Immature natural killer cell (primary cell): Measurements from ENCODE around the gene ARL8A. TPM values are rescaled to one million over a fixed set of nuclear protein-coding genes. Genes with fewer than 3 reads are reported as not detected.
A peak's percentile ranks its signal among the peaks of the same experiment; 100 is the strongest.
"Not testable (repeated sequence)": the region's sequence is repeated elsewhere in the genome, so short reads cannot be mapped to it uniquely, and the experiment has no call there.

Experiments
- DNase-seq, 3 donors: peaks; one replicate each; pipeline ENCODE4 v3.0.0; 2022; ENCODE audit warnings: mixed read lengths in 1 of 3
- H3K27ac Mint-ChIP-seq, 6 donors: one replicate each; pipeline ENCODE4 v1.8.0; 2020; ENCODE audit warnings: mixed read lengths in 6 of 6, mild to moderate bottlenecking in 5 of 6, inconsistent platforms in 4 of 6, moderate library complexity in 3 of 6
- H3K27me3 Mint-ChIP-seq, 3 donors: one replicate each; pipeline ENCODE4 v1.8.0; 2020 to 2021; ENCODE audit warnings: low read depth in 3 of 3, mild to moderate bottlenecking in 3 of 3, mixed read lengths in 3 of 3, moderate library complexity in 3 of 3, inconsistent platforms in 1 of 3
- H3K36me3 Mint-ChIP-seq, 3 donors: one replicate each; pipeline ENCODE4 v1.8.0; 2020; ENCODE audit warnings: mixed read lengths in 3 of 3, inconsistent platforms in 2 of 3, mild to moderate bottlenecking in 2 of 3
- H3K4me1 Mint-ChIP-seq, 2 donors: one replicate each; pipeline ENCODE4 v1.8.0; 2020; ENCODE audit warnings: inconsistent platforms in 2 of 2, mild to moderate bottlenecking in 2 of 2, mixed read lengths in 2 of 2, moderate library complexity in 1 of 2
- H3K4me3 Mint-ChIP-seq, 5 donors: one replicate each; pipeline ENCODE4 v1.8.0; 2020; ENCODE audit warnings: mild to moderate bottlenecking in 5 of 5, mixed read lengths in 5 of 5, inconsistent platforms in 3 of 5, moderate library complexity in 3 of 5
- H3K9me3 Mint-ChIP-seq, 6 donors: one replicate each; pipeline ENCODE4 v1.8.0; 2020; ENCODE audit warnings: mild to moderate bottlenecking in 6 of 6, mixed read lengths in 6 of 6, inconsistent platforms in 4 of 6, moderate library complexity in 3 of 6
- polyA plus RNA-seq, 3 donors: library from polyadenylated mRNA; unstranded; fragments of 300-500 nt; fragmentation: Illumina TruSeq; gene quantifications; one replicate each; pipeline ENCODE4 v1.2.3, GENCODE V29; 2021

ARL8A gene
- 10 to 100 TPM in 2 of 3 donors, 1 to 10 TPM in 1; 9.7 to 15.0 (median 11.0) TPM for polyA plus RNA-seq

DNA sequence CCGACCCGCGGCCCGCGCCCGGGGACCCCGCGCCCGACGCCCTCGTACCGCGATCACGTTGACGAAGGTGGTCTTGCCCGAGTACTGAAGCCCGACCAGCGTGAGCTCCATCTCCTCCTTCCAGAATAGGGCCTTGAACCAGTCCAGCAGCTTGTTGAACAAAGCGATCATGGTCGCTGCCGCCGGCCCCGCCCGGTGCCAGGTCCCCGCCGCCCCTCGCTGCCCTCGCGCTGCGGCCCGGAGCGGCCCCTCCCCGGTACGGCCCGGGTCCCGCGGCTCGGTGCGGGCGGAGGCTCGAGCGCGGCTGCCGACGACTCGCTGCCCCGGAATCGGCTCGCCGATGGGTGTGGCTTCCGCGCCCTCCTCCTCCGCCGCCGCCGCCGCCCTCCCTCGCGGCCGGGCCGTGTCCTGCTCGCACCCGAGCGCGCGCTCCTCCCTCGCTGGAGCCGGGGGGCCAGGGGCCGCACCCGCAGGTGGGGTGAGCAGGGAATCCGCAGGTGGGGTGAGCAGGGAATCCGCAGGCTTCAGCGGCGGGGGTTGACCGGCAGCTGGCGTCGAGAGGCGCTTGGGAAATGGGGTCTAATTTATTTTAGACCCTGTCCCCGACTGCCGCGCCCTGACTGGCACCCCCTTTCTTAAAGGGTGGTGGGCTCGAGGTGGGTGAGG lies at the start of gene ARL8A:
TSS of gene ARL8A (minus strand) at position 336 of the 666 bp plus-strand sequence. CDS start at position 171, 165 bp downstream.
- Mint-ChIP-seq H3K27me3 (peaks cover 3 to 6% (median 6%) of the 10 kb centered on the region in 3 donors), H3K4me1 (peaks cover 39 to 51% of the 10 kb centered on the region in 2 donors), H3K36me3 (peaks cover 3 to 11% (median 10%) of the 10 kb centered on the region in 3 donors), H3K27ac (peak within 1 kb of the TSS; percentile 91 to 98 (median 96)), H3K9me3 (no peaks in the 10 kb centered on the region), H3K4me3 (peak within 1 kb of the TSS; percentile 90 to 98 (median 96))
- peak; percentile 67 to 70 (median 68) for DNase-seq

DNA sequence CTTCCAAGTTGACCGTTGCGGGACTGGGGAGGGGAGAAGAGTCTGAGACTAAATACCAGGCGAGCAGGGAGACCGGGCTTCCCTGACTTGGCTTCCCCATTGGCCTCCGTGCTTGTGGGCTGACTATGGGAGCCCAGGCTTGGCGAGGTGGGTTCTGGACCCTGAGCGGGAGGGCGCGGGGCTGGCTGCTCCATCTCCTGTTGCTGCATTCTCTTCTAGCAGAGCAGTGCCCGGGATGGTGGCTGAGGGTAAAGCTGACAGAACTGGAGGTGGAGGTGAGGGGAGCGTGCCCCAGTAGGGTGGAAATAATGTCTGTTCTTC lies 49.8 kb upstream of the ARL8A start:
- peaks cover 0 to 5% (median 3%) of the 10 kb centered on the region in 3 donors for H3K36me3 Mint-ChIP-seq
- H3K27ac Mint-ChIP-seq = peak overlapping the region in 4 of 6 donors; percentile 35 to 96 (median 68)
- H3K27me3 Mint-ChIP-seq = peaks cover 8 to 19% (median 18%) of the 10 kb centered on the region in 3 donors
- peak overlapping the region; percentile 60 to 82 (median 76) for H3K4me3 Mint-ChIP-seq
- peaks cover 0 to 1% (median 0%) of the 10 kb centered on the region in 6 donors for H3K9me3 Mint-ChIP-seq
- no peak for DNase-seq
- peaks cover 6 to 57% of the 10 kb centered on the region in 2 donors for H3K4me1 Mint-ChIP-seq

DNA sequence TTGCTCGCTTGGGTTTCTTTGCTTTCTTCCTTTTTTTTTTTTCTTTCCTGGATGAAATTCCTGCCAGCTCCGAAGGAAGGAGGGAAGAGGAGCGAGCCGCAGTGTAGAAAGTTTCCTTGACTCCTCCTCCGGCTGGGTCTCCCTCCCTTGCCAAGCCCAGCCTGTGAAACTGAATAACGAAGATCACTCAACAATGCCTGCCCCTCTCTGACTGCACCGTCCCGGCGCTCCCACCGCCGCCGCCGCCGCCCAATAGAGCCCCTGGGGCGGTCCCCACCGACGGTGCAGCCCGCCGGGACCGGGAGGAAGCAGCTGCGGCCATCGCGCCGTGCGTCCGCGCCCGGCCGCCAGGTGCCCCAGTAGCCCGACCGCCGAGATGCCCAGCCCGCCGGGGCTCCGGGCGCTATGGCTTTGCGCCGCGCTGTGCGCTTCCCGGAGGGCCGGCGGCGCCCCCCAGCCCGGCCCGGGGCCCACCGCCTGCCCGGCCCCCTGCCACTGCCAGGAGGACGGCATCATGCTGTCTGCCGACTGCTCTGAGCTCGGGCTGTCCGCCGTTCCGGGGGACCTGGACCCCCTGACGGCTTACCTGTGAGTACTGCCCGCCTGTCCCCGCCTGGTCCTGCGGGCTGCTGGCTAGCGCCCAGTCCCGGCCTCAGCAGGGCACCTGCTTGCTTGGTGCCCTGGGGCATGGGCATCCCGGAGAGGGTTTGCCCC lies 49.2 kb upstream of the ARL8A start, which contains the start of gene LGR6:
TSS of gene LGR6 (plus strand) at position 186 of the 714 bp plus-strand sequence. CDS start at position 377, 191 bp downstream.
- Mint-ChIP-seq H3K36me3 (peaks cover 0 to 5% (median 3%) of the 10 kb centered on the region in 3 donors), H3K4me1 (peaks cover 6 to 52% of the 10 kb centered on the region in 2 donors), H3K4me3 (peak within 1 kb of the TSS; percentile 71 to 97 (median 84)), H3K27ac (peak within 1 kb of the TSS in 5 of 6 donors; percentile 35 to 97 (median 77)), H3K9me3 (peaks cover 0 to 1% (median 0%) of the 10 kb centered on the region in 6 donors), H3K27me3 (peaks cover 8 to 19% (median 18%) of the 10 kb centered on the region in 3 donors)
- peak in 2 of 3 donors; percentile 36 to 43 for DNase-seq

DNA sequence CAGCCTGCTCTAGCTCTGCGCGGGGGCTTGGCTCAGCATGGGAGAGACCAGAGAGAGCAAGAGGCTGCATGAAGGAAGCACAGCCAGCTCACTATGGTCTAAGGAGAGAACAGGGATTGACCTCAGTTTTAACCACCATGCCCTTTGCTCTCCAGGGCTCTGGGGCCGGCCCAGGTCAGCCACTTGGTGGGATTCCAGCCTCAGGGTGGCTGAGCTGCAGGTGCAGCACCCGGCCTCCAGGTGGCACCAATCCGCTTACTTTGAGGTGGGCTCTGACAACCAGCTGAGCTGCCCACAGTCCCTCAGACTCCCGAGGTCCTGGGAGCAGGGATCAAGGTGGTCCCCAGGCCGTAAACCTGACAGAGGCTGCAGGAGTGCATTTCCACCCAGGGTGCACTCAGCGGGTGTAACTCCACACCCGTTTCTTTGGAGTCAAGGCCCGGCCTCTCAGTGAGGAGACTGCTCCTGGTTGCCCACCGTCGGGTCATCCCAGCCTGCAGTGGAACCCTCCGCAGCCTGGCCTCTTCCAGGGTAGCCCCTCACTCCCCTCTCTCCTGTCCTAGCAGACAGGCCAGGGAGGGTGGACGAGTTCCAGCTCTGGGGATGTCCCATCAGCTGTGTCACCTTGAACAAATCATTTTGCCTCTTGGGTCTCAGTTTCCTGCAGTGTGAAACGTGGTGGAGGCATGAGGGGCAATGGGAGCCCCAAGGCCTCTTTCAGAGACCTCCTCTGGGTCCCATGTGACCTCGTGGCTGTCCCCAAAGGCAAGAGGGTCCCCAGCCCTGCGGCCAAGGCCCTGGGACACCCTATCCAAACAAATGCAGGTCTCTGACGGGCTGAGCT lies 48.5 kb upstream of the ARL8A start:
- Mint-ChIP-seq H3K9me3 (peaks cover 0 to 1% (median 0%) of the 10 kb centered on the region in 6 donors), H3K27me3 (peaks cover 7 to 16% (median 15%) of the 10 kb centered on the region in 3 donors), H3K36me3 (peaks cover 0 to 5% (median 3%) of the 10 kb centered on the region in 3 donors), H3K27ac (peak overlapping the region in 2 of 6 donors; percentile 89 to 91), H3K4me3 (peak overlapping the region; percentile 71 to 97 (median 84)), H3K4me1 (peaks cover 6 to 44% of the 10 kb centered on the region in 2 donors)
- DNase-seq = peak; percentile 59 to 70 (median 63)

DNA sequence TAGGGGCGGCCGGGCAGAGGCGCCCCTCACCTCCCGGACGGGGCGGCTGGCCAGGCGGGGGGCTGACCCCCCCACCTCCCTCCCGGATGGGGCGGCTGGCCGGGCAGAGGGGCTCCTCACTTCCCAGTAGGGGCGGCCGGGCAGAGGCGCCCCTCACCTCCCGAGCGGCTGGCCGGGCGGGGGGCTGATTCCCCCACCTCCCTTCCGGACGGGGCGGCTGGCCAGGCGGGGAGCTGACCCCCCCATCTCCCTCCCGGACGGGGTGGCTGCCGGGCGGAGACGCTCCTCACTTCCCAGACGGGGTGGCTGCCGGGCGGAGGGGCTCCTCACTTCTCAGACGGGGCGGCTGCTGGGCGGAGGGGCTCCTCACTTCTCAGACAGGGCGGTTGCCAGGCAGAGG lies 46.9 kb upstream of the ARL8A start:
- peaks cover 6 to 30% of the 10 kb centered on the region in 2 donors for H3K4me1 Mint-ChIP-seq
- not testable (repeated sequence) for H3K36me3 Mint-ChIP-seq, H3K4me3 Mint-ChIP-seq, H3K27me3 Mint-ChIP-seq, DNase-seq, H3K27ac Mint-ChIP-seq, H3K9me3 Mint-ChIP-seq

DNA sequence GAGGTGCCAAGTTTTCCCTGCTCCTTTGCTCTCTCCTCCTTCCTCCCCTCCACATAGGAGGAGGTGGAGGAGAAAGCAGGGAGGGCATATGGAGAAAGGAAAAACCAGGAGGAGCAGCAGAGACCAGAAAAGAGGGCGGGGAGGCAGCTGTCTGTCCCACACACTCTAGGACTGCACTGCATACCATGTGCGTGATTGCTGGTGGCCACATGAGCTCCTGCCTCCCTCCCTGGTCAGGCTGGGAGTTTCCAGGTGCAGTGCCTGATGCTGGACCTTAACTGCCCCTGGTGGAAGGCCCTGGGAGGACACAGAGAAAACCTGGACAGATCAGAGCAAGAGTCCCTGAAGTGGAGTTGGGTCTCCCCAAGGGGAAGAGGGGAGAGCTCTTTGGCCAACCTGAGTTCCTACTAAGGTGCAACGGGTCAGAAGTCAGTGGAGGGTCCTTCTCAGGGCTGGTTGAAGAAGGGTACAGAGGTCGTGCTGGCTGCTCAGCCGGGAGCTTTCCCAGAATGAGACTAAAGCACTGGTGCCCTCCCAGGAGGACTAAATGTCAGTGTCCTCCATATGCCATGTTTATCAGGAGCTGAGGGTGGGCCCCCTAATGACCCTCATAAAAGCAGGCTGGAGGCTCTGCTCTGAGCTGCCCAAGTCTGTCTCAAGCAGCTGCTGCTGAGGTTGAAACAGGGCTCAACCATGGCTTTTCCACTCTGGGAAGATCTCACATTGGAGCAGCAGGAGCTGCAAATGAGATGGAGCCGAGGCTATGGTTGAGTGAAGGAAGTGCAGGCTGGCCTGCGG lies 45.6 kb upstream of the ARL8A start:
- Mint-ChIP-seq H3K27ac (peak overlapping the region in 1 of 6 donors; percentile 11), H3K4me3 (no peak overlapping the region), H3K27me3 (peaks cover 4 to 7% (median 6%) of the 10 kb centered on the region in 3 donors), H3K4me1 (peaks cover 6 to 17% of the 10 kb centered on the region in 2 donors), H3K36me3 (peaks cover 0 to under 1% (median 0%) of the 10 kb centered on the region in 3 donors), H3K9me3 (no peaks in the 10 kb centered on the region)
- DNase-seq = no peak

DNA sequence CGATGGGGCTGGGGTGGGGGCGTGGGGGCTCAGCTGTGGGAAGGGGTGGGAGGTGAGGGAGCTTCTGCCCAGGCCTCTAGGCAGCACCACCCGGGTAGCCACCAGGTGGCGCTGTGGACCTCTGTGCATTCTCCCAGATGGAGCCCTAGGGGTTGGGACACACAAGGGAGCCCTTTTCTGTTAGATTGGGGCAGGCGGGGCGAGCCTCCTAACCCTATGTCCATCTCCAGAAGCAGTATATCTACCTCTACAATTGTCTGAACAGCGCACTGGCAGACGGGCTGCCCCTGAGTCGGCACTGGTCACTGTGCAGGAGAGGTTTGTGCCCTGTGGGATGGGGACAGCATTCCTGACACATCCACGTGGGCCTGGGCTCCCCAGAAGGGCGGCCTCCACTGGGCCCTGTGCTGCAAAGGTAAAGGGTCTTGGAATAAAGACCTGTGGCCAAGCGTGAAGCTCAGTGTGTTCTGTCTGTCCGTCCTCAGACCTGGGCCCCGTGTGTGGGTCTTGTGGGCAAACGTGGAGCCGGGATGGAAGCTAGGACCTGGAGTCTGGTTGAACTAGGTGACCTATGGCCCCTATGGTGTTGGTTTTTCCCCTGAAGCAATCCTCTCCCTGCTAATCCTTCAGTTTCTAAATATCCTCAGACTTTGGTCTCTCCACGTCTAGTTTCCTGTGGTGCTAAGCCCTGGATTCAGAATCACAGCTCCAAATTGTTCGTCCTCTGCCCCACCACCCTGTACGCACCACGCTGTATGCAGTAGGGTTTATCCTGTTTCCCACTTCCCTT lies 44.7 kb upstream of the ARL8A start:
- Mint-ChIP-seq H3K27me3 (peaks cover 4 to 7% (median 6%) of the 10 kb centered on the region in 3 donors), H3K36me3 (no peaks in the 10 kb centered on the region), H3K4me1 (peaks cover 6 to 9% of the 10 kb centered on the region in 2 donors), H3K9me3 (no peaks in the 10 kb centered on the region), H3K4me3 (no peak overlapping the region), H3K27ac (peak overlapping the region in 1 of 6 donors; percentile 55)
- DNase-seq = peak; percentile 71 to 77 (median 73)

DNA sequence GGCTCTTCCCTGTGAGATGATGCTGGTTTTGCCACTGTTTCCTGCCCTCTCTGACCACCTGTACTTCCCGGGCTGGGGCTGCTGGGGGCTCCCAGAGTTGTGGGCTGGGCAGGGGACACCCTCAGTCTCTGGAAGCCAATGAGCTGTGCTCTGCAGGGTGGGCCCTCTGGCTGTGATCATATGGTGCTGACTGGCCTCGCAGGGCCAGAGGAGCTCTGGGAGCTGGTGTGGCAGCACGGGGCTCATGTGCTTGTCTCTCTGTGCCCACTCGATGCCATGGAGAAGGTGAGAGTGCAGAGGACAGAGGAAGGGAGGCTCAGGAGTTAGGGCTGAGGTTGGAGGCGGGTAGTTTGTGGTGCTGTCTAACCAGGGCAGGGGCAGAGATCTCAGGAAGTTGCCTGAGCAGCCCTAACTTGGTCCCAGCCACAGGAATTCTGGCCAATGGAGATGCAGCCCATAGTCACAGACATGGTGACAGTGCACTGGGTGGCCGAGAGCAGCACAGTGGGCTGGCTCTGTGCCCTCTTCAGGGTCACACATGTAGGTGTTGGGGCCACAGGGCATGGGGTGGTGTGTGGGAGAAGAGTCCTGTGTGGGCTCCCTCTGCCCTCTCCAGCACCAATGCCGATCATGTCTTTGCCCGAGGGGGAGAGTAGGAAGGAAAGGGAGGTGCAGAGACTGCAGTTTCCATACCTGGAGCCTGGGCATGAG lies 43.3 kb upstream of the ARL8A start:
- Mint-ChIP-seq H3K4me1 (peaks cover 0 to 7% of the 10 kb centered on the region in 2 donors), H3K4me3 (no peak overlapping the region), H3K27ac (no peak overlapping the region), H3K36me3 (no peaks in the 10 kb centered on the region), H3K9me3 (no peaks in the 10 kb centered on the region), H3K27me3 (peaks cover 2 to 5% (median 4%) of the 10 kb centered on the region in 3 donors)
- DNase-seq = no peak

DNA sequence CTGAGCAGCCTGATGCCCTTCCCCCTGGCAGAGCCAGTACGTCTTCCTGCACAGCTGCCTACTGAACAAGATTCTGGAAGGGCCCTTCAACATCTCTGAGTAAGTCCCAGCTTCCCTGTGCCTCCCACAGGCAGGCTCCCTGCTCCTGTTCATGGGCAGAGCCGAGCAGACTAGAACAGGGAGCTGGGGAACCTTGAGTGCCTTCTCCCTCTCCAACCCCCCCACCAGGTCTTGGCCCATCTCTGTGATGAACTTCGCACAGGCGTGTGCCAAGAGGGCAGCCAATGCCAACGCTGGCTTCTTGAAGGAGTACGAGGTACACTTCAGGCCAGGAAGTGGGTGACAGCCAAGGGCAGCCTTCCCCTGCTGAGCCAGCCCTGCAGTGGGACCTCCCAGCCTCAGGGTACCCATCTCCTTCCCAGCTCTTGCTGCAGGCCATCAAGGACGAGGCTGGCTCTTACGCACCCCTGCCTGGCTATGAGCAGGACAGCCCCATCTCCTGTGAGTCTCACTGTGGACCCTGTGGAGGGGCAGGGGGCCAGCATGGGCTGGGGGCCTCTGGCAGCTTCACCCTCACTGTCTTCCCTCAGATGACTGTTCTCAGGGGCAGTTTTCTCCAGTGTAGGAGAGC lies 42.6 kb upstream of the ARL8A start:
- no peak overlapping the region for H3K4me3 Mint-ChIP-seq

DNA sequence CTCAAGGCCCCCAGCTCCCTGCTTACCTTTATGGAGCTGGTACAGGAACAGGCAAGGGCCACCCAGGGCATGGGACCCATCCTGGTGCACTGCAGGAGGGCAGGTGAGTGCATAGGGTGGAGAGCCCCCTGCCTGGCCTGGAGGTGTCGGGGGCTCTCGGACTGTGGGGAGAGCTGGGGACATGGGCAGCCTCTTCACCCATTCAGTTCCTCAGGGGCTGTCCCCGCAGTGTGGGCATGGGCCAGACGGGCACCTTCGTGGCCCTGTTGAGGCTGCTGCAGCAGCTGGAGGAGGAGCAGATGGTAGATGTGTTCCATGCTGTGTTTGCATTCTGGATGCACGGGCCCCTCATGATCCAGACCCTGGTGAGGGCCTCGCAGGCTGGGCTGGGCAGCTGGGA lies 41.8 kb upstream of the ARL8A start:
- Mint-ChIP-seq H3K27ac (no peak overlapping the region), H3K27me3 (peaks cover 3 to 6% (median 5%) of the 10 kb centered on the region in 3 donors), H3K36me3 (no peaks in the 10 kb centered on the region), H3K4me3 (no peak overlapping the region), H3K4me1 (peaks cover 0 to 6% of the 10 kb centered on the region in 2 donors), H3K9me3 (no peaks in the 10 kb centered on the region)
- DNase-seq = no peak

More for the DNA sequence above, 42.6 kb upstream of the ARL8A start:
- Mint-ChIP-seq H3K27ac (no peak overlapping the region), H3K36me3 (no peaks in the 10 kb centered on the region), H3K4me1 (peaks cover 0 to 6% of the 10 kb centered on the region in 2 donors), H3K9me3 (no peaks in the 10 kb centered on the region), H3K27me3 (peaks cover 2 to 4% (median 3%) of the 10 kb centered on the region in 3 donors)
- no peak for DNase-seq

DNA sequence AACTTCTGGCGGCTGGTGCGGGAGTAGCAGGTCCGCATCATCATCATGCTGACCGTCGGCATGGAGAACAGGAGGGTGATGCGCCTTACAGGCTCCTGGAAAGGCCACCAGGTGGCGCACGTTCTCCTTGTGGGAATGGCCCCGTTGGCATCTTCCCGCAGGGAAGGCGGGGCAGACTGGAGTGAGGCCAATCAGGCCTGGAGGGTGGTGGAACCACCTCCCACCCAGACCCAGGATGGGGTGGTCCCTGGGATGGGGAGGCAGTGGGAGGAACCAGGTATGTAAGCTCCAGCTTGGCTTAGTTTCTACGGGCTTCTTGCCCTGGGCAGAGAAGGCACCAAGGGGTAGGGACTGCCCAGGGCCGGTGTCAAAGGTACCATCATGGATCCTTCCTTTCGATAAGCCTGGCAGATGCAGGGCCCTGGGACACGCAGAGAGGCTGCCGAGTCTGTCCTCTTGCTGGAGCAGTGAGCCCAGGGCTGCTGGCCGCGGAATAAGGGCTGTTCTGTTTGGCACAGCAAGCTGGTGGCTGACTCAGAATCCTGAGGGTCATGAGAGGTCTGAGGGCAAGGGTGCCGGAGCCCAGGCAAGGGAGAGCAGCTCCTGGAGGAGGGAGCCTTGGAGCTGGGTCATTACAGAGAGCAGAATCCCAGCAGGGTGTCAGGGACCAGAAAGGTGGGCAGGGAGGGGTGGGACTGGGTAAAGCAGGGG lies 40.4 kb upstream of the ARL8A start:
- Mint-ChIP-seq H3K4me3 (no peak overlapping the region), H3K9me3 (no peaks in the 10 kb centered on the region), H3K27ac (no peak overlapping the region), H3K36me3 (no peaks in the 10 kb centered on the region), H3K4me1 (peaks cover 0 to 6% of the 10 kb centered on the region in 2 donors), H3K27me3 (peaks cover 2 to 6% (median 5%) of the 10 kb centered on the region in 3 donors)
- peak; percentile 56 to 64 (median 56) for DNase-seq
